Activated B cell treated with CpG ODN at 0.5 μM for 24 hours (primary cell): ENCODE measurements around the gene STIM2. TPM values are rescaled to one million over a fixed set of nuclear protein-coding genes. Genes with fewer than 3 reads are reported as not detected.

Experiments
- ATAC-seq: fragments of 200-7000 bp; cut with Tn5 transposase; one replicate; pipeline ENCODE4 v1.10.0; 2021; ENCODE audit warnings: low read depth, mild to moderate bottlenecking, moderate library complexity
- CTCF ChIA-PET: fragments of 350-600 bp; sonication (Branson Sonifier 250); formaldehyde crosslinking; loops from one replicate; lab custom pipeline; 2021; ENCODE audit warnings: antibody characterized with exemption; lab: Charles Lee
- POLR2A ChIA-PET: fragments of 350-600 bp; sonication (Branson Sonifier 250); formaldehyde crosslinking; loops from one replicate; lab custom pipeline; 2021; ENCODE audit warnings: antibody characterized with exemption; lab: Charles Lee
- DNase-seq: peaks from one replicate; pipeline ENCODE4 v3.0.0; 2022
- H3K27ac Mint-ChIP-seq: one replicate; pipeline ENCODE4 v1.8.0; 2020; ENCODE audit warnings: mixed read lengths
- H3K27me3 Mint-ChIP-seq: one replicate; pipeline ENCODE4 v1.8.0; 2021; ENCODE audit warnings: mixed read lengths
- H3K36me3 Mint-ChIP-seq: one replicate; pipeline ENCODE4 v1.8.0; 2021; ENCODE audit warnings: low read depth, mixed read lengths
- H3K4me1 Mint-ChIP-seq: one replicate; pipeline ENCODE4 v1.8.0; 2021; ENCODE audit warnings: mixed read lengths
- H3K4me3 Mint-ChIP-seq: one replicate; pipeline ENCODE4 v1.8.0; 2020; ENCODE audit warnings: mild to moderate bottlenecking, mixed read lengths
- H3K9me3 Mint-ChIP-seq: one replicate; pipeline ENCODE4 v1.8.0; 2020; ENCODE audit warnings: mixed read lengths
- intact Hi-C: fragments of 100-400 bp; cut with micrococcal nuclease; formaldehyde crosslinking; loops from one replicate; pipeline ENCODE4 v1.15.1; 2024
- total RNA-seq: library from RNA; stranded (reverse); gene quantifications from 2 replicates; pipeline ENCODE4 v1.2.3, GENCODE V29; 2022
- TF ChIP-seq, protein P1 (sequence below): fragments of 200-600 bp; IDR thresholded peaks from one replicate; pipeline ENCODE4 v1.8.0; 2022; ENCODE audit warnings: antibody characterized with exemption, mild to moderate bottlenecking

STIM2 gene
- total RNA-seq, 1 donor from 2014 or later: 59.8 TPM

- TF ChIP-seq, protein P1, sequence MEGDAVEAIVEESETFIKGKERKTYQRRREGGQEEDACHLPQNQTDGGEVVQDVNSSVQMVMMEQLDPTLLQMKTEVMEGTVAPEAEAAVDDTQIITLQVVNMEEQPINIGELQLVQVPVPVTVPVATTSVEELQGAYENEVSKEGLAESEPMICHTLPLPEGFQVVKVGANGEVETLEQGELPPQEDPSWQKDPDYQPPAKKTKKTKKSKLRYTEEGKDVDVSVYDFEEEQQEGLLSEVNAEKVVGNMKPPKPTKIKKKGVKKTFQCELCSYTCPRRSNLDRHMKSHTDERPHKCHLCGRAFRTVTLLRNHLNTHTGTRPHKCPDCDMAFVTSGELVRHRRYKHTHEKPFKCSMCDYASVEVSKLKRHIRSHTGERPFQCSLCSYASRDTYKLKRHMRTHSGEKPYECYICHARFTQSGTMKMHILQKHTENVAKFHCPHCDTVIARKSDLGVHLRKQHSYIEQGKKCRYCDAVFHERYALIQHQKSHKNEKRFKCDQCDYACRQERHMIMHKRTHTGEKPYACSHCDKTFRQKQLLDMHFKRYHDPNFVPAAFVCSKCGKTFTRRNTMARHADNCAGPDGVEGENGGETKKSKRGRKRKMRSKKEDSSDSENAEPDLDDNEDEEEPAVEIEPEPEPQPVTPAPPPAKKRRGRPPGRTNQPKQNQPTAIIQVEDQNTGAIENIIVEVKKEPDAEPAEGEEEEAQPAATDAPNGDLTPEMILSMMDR: no peak
- ATAC-seq: no peak
- CTCF ChIA-PET: interaction anchor here (2.1 to 2.6 kb wide), 2 partner anchors 153 to 274 kb away, joined by 9 to 12 read pairs; partner anchors contain the start of gene TBC1D19
Observed at GRCh38 chr4:26856906-26857277, 3.7 kb upstream of the STIM2 start.

GRCh38 chr4:26857278-26858034, 3.2 kb upstream of the STIM2 start:
- Mint-ChIP-seq H3K9me3 (no peaks in the 10 kb centered on the region), H3K27me3 (no peaks in the 10 kb centered on the region), H3K4me1 (peaks cover 38% of the 10 kb centered on the region), H3K36me3 (peaks cover 13% of the 10 kb centered on the region), H3K27ac (peak overlapping the region; percentile 95), H3K4me3 (peak overlapping the region; percentile 99)
- CTCF ChIA-PET: interaction anchor here (0.6 to 2.6 kb wide), 3 partner anchors 153 to 396 kb away, joined by 3 to 12 read pairs (median 9); partner anchors contain the start of gene TBC1D19
- POLR2A ChIA-PET: interaction anchor here (0.6 to 4.3 kb wide), 15 partner anchors 10 to 273 kb away, joined by 3 to 34 read pairs (median 4); partner anchors contain the start of gene TBC1D19
- ATAC-seq (peak; percentile 55), DNase-seq (peak; percentile 97)
- TF ChIP-seq, protein P1: no peak
- intact Hi-C loops: loop anchor here (1.0 to 2.0 kb wide), 4 partner anchors 30 to 1481 kb away; partner anchors contain the start of gene ANAPC4

More at GRCh38 chr4:26856906-26857277, 3.7 kb upstream of the STIM2 start:
- H3K27me3 Mint-ChIP-seq: no peaks in the 10 kb centered on the region
- DNase-seq: no peak
- intact Hi-C loops: loop anchor here (1.0 to 2.0 kb wide), 4 partner anchors 30 to 1480 kb away; partner anchors contain the start of gene ANAPC4
- H3K4me3 Mint-ChIP-seq: peak overlapping the region; percentile 99
- peak overlapping the region; percentile 95 for H3K27ac Mint-ChIP-seq
- H3K36me3 Mint-ChIP-seq: peaks cover 13% of the 10 kb centered on the region
- no peaks in the 10 kb centered on the region for H3K9me3 Mint-ChIP-seq
- POLR2A ChIA-PET: interaction anchor here (0.6 to 4.3 kb wide), 9 partner anchors 11 to 273 kb away, joined by 3 to 34 read pairs (median 4); partner anchors contain the start of gene TBC1D19
- H3K4me1 Mint-ChIP-seq: peaks cover 36% of the 10 kb centered on the region

DNA sequence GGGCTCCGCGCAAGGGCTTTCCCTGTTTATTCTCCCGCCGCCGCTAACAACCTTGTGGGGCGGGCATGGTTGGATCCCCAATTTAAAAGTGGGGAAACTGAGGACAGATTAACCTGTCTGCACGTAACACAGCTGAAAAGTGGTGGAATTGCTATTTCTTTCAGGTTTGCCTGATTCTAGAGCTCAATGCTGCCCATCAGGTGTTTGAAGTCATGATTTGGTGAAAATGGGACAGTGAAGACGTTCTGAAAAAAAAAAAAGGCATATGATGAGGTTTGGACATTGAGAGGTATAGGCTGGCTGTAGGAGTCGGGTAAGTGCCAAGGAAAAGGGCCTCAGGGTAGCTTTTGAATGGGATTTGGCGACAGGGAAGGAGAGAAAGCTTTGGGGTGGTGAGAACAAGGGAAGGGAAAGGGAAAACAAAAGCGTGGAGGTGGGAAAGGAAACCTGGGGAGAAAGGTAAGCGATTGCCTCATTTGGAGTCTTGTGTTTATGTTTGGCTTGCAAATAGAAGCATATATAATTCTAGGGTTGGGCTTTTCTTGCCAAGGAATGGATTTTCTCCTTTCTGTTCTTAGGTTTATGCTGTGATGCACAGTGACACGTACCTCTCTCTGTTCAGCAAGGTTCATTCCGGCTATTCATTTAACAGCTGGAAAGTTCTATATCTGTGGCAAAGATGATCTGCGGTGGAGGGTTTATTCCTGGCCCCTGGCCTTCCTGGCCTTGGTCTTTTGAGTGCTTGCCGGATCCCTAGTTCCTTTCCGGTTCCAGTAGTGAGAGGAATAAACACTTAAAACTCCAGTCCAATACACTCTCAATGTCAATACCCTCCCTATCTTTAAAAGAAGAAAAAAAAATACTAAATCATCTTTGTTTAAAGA, 2.4 kb upstream of the STIM2 start:
- Mint-ChIP-seq H3K36me3 (peaks cover 13% of the 10 kb centered on the region), H3K27ac (peak overlapping the region; percentile 75), H3K4me3 (peak overlapping the region; percentile 99), H3K9me3 (no peaks in the 10 kb centered on the region), H3K4me1 (peaks cover 44% of the 10 kb centered on the region), H3K27me3 (no peaks in the 10 kb centered on the region)
- no peak for DNase-seq
- ATAC-seq: no peak
- intact Hi-C loops: no loop called here
- ChIA-PET POLR2A (interaction anchor here (0.7 to 4.3 kb wide), 14 partner anchors 9 to 274 kb away, joined by 3 to 34 read pairs (median 4); partner anchors contain the start of gene TBC1D19), CTCF (interaction anchor here (0.6 to 2.6 kb wide), 3 partner anchors 152 to 397 kb away, joined by 3 to 12 read pairs (median 9); partner anchors contain the start of gene TBC1D19)
- TF ChIP-seq, protein P1: no peak

DNA sequence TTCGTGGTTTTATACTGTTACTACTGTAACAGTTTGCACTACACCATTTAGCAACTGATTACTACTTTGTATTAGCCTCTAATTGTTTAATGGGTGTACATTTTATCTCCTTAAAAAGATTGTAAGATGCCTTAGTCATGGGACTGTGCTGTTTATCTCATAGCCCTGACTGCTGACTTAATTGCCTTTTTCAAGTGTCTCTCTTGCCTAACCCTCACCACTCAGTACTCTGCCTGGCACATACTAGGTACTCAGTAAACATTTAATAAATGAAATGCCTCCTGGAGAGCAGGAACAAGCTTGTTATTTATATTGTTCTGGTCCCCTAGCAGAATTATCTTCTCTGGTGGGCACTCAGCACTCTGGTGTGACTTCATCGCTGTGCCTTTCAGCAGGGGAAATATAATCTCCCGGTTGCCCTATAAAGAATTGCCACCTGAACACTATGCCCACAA, 1.7 kb upstream of the STIM2 start:
- H3K9me3 Mint-ChIP-seq: no peaks in the 10 kb centered on the region
- TF ChIP-seq, protein P1: no peak
- H3K4me3 Mint-ChIP-seq: peak overlapping the region; percentile 99
- peak overlapping the region; percentile 96 for H3K27ac Mint-ChIP-seq
- H3K36me3 Mint-ChIP-seq: peaks cover 13% of the 10 kb centered on the region
- CTCF ChIA-PET: interaction anchor here (2.1 kb wide), 1 partner anchor 276 kb away, joined by 9 read pairs; the partner anchor contains the start of gene TBC1D19
- POLR2A ChIA-PET: interaction anchor here (0.8 to 4.3 kb wide), 4 partner anchors 25 to 148 kb away, joined by 3 to 158 read pairs (median 20); no protein-coding TSS in a partner anchor
- H3K4me1 Mint-ChIP-seq: peaks cover 51% of the 10 kb centered on the region
- ATAC-seq (no peak), DNase-seq (no peak)
- intact Hi-C loops: no loop called here
- no peaks in the 10 kb centered on the region for H3K27me3 Mint-ChIP-seq
